GM19324 (cell line): Measurements from ENCODE around the gene DNAH8.
"Not testable (repeated sequence)": the region's sequence is repeated elsewhere in the genome, so short reads cannot be mapped to it uniquely, and the experiment has no call there.

Experiments
- ATAC-seq: cut with Tn5 transposase; IDR thresholded peaks from one replicate; pipeline ENCODE4 v1.9.1; 2021; ENCODE audit warnings: mild to moderate bottlenecking, moderate library complexity; ENCODE audit not compliant: unreplicated experiment, low FRiP score

The DNAH8 gene

DNA sequence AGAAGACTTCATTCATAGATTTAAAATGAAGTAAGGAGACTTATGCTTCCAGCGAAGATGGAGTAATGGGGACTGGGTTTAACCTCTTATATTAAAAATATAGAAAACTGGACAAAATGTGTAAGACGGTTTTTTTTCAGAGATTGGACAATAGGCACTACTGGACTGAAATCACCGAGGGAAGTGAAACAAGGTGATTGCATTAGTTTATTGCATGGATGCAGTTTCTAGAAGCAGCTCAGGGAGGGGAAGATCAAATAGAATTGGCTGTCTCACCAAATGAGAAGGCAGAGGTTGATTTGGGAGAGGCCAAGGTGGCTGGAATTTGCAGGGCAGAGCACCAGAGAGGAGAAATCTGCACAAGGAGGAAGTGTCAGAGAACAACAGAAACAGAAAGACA, 162.6 kb downstream of the DNAH8 start:
- ATAC-seq = no peak

GRCh38 chr6:38882157-38882556, 167.0 kb downstream of the DNAH8 start:
- no peak for ATAC-seq

GRCh38 chr6:38897507-38897906, 182.4 kb downstream of the DNAH8 start:
- no peak for ATAC-seq

- ATAC-seq = no peak
Observed at GRCh38 chr6:38901802-38902522, 186.9 kb downstream of the DNAH8 start.

DNA sequence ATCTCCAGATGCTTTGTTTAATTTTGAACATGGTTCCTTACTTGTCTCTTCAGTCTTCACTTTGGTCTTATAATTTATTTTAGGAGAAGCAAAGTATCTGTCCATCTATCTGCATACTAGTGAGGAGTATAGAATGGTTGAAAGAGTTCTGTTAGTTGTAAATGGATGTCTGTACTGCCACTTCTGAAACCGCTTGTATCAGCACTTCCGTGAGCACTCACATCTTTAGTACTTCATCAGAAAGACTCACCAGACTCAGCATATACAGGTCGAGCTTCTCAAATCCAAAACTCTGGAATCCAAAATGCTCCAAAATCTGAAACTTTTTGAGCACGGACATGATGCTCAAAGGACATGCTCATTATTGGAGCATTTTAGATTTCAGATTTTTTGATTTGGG, 191.5 kb downstream of the DNAH8 start:
- ATAC-seq = no peak

DNA sequence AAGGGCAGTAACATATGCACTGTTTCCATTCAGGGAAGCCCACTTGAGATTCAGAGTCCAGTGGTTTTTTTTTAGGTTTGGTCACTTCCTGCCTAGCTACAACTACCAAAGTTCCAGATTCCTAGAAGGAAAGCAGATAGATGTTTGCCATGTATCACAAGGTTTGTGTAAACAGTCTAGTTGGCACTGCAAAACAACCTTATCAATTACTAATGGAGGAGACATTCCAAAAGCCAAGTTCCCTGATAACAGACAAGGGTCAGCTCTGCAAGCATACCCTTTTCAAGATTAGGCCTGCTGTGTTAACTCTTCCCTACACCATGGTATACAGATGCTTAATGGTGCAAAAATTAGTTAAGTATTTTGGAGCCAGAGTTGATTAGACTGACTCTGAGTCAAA, 192.2 kb downstream of the DNAH8 start:
- ATAC-seq = no peak

GRCh38 chr6:38909015-38909730, 194.1 kb downstream of the DNAH8 start:
- ATAC-seq = no peak

DNA sequence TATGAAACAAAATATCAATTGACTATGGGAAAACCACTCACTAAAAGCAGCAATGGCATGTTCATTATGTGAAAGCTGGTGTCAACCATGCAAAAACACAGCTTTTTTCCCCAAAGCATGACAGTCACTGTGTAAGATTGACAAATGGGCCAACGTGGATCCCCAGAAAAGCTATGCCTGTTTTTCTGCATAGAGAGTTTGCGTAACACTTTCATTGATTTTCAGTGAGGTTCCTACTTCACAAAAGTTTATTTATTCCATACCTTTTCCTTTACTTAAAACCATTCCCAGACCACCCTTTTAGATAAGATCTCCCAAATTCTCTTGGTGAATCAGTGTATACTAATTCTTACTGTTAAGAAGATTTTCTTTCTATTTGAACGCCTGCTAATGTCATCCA, 195.1 kb downstream of the DNAH8 start:
- no peak for ATAC-seq

DNA sequence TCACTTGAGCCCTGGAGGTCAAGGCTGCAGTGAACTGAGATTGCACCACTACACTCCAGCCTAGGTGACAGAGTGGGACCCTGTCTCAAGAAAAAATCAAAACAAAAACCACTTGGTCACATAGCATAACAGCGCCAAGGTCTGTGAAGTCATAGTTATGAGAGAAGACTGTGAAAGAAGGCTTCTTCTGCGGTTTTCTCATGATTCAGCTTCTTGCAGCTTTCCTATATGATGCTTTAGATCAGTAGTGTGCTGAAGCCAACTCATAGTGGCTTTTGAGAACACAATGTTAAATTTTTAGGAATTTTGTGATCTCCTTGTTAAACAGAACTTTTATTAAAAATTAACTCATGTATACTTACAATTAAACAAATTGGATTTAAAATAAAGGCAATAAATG, 197.3 kb downstream of the DNAH8 start:
- no peak for ATAC-seq

DNA sequence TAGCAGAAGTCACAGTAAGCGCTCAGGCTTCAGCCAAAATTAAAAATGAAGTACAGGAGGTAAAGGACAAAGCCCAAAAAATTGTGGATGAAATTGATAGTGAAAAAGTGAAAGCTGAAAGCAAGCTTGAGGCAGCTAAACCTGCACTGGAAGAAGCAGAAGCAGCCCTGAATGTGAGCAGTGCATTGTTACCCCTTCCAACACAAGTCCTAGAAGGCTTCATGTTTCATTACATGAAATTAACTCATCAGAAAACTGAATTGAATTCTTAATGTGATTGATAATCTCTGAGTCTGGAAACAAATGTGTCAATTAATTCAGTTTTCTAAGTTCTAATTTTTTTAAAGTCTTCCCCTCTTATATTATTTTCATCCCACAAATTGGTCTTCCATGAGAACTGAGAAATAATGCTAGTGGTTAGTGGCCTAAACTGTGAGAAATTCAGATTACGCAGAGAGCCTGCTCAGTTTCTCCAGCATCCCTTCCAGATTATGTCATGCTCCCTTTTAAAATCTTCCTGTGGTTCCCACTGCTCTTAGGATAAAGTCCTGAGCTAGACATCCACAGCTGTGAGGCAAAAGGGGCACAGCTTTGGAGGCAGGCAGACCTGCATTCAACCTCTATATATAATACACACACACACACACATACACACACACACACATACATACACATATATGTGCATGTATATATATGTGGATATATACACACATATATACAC, 200.3 kb downstream of the DNAH8 start:
- no peak for ATAC-seq

GRCh38 chr6:38921540-38921939, 206.4 kb downstream of the DNAH8 start:
- not testable (repeated sequence) for ATAC-seq

DNA sequence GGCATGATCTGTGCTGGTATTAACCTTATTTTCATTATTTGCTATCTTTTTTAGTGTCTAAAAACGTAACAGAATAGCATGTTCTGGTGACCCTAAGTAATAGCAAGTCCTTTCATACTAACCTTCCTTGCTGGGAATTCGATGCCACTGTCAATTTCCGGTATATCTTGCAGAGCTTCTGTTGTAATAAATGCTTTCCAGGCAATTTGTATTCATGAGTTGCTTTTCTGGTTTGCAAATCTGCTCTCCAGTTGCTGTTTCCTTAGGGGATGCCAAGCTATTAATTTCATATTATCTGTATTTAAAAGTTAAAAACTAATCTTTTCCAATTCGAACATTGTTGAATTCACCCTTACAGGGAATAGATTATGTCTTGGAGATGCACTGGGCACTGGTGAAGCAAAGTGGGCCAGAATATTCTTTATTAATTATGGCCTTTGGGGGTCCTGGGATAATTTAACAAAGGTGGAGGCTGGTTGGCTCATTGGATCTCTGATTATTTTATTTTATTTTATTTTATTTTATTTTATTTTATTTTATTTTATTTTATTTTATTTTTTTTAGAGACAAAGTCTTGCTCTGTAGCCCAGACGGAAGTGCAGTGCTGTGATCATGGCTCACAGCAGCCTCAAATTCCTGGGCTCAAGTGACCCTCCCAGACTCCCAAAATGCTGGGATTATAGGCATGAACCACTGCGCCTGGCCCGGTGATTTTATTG, 209.8 kb downstream of the DNAH8 start:
- no peak for ATAC-seq

GRCh38 chr6:38929560-38929959, 214.4 kb downstream of the DNAH8 start:
- ATAC-seq = no peak

- ATAC-seq = no peak
Observed at GRCh38 chr6:38933426-38933825, 218.3 kb downstream of the DNAH8 start.

- ATAC-seq = no peak
Observed at GRCh38 chr6:38935051-38935450, 219.9 kb downstream of the DNAH8 start.

DNA sequence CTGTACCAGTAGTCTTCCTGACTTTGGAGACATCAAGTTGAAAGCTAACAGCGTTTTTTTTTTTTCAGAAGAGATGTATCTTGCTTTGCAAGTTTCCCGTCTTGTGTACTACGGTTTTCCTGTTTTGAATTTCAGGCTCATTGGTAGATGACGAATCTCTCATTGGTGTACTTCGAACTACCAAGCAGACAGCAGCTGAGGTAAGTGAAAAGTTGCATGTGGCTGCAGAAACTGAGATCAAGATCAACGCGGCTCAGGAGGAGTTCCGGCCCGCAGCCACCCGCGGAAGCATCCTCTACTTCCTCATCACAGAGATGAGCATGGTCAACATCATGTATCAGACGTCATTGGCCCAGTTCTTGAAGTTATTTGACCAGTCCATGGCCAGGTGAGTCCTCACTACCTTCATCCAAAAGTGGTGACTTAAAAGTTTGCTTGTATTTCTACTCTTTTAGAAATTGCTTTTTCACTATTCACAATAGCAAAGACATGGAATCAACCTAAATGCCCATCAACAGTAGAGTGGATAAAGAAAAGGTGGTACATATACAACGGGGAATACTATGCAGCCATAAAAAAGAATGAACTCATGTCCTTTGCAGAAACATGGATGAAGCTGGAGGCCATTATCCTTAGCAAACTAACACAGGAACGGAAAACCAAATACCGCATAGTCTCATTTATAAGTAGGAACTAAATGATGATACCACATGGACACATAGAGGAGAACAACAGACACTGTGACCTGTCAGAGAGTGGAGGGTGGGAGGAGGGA, 222.9 kb downstream of the DNAH8 start:
- ATAC-seq = no peak

GRCh38 chr6:38938741-38939140, 223.6 kb downstream of the DNAH8 start:
- no peak for ATAC-seq

- no peak for ATAC-seq
Observed at GRCh38 chr6:38942442-38942841, 227.3 kb downstream of the DNAH8 start.

GRCh38 chr6:38942965-38943364, 227.9 kb downstream of the DNAH8 start:
- ATAC-seq = no peak

DNA sequence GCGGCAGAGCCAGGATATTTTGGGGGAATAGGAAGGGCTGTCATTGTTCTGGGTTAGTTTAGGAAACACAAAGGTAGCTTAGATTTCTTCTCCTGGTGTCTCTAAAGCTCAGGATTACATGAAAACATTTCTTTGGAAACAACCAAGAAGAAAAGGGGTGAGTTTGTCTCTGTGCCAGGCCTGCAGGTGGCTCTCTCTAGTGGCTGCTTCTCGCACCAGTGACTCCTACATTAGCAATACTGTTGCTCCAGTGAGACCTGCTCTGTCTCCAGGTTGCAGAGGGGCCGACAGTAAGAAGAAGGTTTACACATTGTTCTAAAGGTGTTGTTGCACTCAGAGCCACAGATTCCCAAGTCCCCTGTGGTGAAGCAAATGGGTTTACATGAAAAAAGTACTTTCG, 228.9 kb downstream of the DNAH8 start:
- no peak for ATAC-seq
